ENCODE measurements around the gene COL5A1.
"Not testable (repeated sequence)": the region's sequence is repeated elsewhere in the genome, so short reads cannot be mapped to it uniquely, and the experiment has no call there.

COL5A1 gene

DNA sequence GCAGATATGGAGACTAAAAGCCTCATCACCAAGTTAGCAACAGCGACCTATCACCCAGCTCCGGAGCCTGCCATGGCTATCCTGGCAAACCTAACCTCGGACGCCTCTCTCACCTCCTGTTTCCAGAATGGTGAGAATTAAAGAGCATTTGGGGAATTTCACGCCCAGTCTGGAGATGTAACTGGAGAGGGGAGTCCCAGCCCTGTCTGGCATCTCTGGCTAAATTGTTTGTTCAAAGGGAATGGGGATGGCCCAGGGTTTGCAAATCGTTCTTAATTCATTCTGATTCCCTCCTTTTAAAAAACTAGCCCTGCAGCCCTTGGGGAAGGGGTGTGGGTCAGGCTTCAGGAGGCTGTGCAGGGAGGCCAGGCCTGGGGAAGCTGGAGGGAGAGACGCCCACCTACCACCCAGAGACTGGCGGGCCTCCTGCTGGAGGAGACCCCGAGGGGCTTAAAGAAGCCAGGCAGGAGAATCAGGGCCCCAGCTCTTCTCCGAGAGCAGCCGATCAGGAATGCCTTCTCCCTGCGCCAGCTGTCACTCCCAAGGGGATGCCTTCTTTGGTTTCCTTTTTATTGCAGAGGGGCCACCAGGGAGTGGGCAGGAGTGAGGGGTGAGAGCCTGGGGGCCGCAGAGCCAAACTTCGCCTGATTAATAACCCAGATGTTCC lies 964 bp upstream of the COL5A1 start:
- no peak for DNase-seq (ENCODE audit: low read depth)

DNA sequence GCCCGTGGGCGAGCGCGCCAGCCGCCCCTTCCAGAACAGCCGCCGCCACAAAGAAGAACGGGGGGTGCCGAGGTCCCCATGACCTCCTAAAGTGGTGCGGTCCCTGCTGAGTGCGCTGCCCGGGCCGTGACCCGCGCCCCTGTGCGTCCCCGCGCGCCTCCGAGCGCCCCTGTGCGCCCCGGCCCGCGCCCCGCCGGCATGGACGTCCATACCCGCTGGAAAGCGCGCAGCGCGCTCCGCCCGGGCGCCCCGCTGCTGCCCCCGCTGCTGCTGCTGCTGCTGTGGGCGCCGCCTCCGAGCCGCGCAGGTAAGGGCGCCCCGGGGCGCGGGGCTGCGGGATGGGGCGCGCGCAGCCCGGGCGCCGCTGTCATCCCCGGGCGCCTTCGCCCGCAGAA lies 384 bp downstream of the COL5A1 start:
- DNase-seq (ENCODE audit: low read depth) = no peak

DNA sequence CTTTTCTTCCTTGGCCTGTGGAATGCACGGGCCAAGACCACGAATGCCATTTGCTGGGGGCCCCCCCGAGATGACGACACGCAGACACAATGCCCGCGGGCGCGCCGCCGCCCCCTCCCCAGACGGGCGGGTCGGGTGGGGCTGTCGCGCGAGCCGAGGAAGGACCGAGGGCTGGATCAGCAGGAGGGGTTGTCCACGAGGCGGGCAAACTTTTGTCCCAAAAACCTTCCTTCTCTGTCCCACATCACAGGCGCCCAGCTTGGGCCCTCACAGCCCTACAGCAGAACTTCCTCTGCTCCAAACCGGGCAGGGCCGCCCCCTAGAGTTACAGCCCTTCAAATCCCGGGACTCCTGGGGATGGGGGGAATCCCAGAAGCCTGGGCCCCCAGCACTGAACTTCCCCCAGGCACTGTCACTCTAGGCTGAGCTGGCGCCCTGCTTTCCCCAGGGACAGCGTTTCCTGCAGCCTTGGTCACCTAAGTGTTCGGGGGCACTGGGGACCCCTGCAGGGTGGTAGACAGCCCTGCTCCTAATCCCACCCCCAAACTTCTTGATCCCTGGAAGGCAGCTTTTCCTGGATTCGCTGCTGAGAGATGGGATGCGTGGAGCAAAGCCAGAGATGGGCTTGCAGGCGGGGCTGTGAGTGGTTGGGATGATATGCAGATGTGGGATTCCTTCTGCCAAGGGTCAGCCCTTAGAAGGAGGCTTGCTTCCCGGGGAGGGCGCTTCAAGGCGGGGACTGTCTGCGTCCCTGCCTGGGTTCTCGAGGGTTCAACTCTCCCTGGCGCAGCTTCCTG lies 980 bp downstream of the COL5A1 start:
- DNase-seq (ENCODE audit: low read depth) = no peak

DNA sequence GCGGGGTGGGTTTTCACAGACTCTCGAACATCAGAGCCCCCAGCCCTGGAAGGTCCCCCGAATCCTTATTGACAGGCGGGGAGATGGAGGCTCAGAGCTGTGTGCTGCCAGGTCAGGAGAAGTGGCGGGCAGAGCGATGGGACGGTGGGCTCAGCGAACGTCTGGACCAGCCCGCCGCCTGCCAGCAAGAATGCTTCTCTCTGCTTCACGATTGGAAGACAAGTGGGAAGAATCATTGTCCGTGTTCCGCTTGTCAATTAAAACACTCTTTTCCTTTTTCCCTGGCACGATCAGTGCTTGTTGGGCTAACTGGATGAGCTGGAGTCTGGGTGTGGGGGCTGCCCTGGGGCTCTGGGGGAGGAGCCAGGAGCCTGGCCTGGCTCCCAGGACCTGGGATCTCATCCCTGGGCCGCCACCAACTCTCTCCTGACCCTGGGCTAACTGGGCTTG lies 1.6 kb downstream of the COL5A1 start:
- no peak for DNase-seq (ENCODE audit: low read depth)

DNA sequence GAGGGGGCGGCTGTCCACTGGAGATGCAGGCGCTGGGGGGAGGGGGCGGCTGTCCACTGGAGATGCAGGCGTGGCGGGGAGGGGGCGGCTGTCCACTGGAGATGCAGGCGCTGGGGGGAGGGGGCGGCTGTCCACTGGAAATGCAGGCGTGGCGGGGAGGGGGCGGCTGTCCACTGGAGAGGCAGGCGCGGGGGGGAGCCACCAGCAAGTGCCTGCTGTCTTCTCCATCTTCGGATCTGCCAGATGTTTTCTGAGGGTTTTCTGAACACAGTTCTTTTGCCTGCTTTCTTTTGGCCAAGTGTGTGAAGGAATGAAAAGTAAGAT lies 2.8 kb downstream of the COL5A1 start:
- not testable (repeated sequence) for DNase-seq (ENCODE audit: low read depth)

DNA sequence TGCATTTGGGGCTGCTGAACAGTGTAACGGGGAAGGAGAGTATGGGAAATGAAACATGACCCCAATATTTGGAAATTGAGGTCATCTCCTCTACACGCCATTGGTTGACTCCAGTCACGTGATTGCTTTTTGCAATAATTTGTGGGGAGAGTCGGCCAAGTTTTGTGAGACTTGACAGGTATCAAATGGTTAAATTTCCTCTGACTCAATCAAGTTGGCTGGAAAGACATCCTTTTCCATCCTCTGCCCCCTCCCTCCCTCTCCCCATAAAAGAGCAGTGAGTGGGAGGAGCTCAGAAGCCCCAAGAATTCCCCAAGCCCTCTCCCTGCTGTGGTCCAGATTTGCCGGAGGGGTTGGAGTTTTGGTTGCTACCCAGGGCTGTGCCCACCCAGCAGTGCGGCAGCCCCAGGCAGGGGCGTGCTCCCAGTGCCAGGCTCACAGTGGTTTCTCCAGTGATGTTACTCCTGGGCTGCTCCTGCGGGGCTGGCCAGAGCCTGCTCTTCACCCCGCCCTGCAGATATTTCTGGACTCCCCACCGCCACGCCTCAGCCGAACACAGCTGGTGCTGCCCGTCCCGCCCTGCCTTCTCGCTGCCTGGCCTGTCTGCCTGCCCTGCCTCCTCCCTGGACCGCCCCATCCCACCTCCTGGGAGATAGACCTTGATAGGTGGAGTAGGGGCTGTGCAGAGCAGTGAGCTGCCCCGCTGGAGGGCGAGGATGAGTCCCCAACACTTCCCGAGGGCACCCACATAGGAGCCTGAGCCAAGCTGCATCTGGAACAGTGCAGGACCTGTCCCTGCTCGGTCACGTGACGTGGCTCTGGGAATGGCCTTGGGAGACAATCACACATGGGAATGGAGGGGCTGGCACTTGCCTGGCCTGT lies 3.4 kb downstream of the COL5A1 start:
- no peak for DNase-seq (ENCODE audit: low read depth)

DNA sequence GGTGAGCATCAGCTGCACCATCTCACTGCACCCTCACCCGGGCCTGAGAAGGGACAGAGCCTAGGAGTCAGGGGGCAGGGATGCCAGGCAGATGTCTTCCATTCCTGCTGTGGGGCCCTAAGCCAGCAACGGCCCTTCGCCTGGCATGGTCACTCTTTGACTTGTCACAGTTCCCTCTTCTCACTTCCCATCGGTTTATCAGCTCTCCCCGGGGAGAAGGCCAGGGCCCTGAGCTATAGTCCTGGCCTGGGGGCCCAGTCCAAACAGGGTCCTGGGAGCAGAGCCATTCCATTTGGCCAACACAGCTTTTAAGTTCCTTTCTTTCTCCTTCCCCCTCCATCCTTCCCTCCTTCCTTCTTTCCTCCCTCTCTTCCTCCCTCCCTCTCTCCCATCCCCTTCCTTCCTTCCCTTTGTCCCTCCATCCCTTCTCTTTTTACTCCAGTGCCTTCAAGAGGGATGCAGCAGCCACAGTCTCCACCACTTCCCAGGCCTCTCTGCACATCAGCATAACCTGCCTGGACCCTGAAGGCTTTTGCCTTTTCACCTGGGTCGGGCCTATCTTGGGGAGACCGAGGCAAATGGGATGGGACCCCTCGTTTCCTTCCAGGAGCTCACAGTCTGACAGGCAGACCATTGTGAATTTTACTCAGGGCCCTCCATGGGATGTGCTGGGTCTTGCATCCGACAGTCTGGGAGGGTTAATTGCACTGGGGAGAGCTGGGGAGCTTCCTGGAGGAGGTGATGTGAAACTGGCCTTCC lies 4.2 kb downstream of the COL5A1 start:
- DNase-seq (ENCODE audit: low read depth) = no peak

DNA sequence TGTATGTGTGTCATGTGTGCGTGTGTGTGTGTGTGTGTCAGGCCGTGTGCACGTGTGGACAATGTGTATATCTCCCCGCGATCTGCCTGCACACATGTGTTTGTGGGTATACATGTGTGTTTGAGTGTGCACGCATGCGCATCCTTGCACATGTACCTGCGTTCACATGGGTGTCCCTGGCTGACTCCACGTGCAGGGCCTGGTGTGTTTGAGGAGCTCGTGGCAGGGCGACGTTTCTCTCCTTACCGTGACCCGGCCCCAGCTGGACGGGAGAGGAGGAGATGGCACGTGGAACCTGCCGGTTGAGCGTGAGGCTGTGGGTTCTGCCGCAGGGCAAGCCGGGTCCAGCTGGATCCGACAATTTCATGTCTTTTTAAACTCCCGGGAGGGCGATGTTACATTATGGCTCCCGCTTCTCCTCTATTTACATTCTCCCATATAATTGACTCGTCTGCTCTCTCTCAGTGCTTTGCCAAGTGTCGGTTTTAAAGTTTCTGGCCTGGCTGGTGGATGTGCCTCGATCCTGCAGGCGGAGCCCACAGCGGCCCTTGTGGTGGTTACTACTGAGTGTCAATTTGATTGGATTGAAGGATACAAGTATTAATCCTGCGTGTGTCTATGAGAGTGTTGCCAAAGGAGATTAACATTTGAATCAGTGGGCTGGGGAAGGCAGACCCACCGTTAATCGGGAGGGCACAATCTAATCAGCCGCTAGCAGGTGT lies 5.9 kb downstream of the COL5A1 start:
- no peak for DNase-seq (ENCODE audit: low read depth)

DNA sequence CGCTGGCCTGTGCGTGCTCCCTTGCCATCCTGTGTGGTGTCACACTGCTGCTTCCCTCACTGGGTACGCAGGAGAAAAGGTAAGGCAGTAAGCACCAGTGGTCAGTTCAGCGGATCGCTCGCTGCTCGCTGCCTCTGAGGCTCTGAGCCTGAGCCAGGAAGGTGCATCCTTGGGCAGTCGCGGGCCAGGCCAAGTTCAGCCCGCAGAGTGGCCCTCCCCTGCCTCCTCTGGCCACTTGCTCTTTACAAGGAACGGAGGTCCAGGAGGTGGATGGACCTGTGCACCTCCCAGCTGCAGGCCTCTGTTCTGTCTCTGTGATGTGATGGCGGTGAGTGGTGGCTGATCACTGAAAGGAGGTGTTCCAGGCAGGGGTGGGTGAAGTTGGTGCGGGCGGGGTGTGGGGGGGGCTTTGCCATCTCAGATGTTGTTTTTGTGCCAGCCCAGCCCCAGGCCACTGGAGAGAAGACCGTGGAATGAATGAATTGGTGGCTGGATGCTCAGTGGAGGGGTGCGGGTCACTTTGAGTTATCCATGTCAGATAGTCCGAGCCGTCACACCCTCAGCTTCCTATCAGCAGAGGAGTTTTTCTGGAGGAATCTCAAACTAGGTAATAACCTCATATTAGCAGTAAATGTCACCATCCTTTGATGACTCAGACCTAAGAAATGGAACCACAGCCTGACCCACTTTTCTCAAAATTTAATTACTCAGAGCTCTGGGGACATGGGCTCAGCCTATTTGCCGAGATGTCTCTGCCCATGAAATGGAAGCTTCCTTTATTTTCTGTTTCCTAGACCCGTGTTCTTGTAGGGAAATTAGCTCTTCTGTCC lies 7.3 kb downstream of the COL5A1 start:
- no peak for DNase-seq (ENCODE audit: low read depth)

DNA sequence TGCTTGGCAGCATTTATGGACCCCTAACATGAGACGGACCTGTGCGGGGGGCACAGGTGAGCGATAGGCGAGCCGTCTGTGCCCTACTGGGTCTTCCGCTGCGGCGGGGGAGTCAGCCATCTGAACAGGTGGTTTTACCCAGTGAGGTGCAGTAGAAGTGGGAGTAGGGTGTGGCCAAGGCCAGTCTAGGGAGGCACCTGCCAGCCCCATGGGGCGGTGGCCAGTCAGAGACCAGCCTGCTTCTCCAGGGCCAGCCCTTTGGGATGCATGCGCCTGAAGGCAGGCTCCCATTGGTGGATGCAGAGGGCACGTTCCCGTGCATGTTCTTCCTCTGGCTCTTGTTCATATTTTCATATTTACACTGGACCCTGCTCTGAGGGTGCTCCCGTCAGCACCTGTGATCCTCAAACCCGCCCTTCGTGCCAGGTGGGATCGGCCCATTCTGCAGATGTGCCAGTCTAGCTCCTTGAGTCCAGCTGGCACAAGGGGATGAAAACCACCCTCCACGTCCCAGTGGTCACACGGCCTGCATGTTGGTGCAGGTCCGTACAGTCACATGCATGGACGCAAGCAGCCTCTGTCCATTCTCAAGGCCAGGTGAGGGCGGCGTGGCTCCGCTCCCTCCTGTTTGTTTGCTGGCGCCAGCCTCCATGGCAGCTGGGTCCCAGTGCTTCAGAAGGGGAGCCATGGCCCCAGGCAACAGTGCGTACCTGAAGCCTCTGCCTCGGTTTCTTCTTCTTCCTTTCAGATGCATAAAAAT lies 9.0 kb downstream of the COL5A1 start:
- no peak for DNase-seq (ENCODE audit: low read depth)

DNA sequence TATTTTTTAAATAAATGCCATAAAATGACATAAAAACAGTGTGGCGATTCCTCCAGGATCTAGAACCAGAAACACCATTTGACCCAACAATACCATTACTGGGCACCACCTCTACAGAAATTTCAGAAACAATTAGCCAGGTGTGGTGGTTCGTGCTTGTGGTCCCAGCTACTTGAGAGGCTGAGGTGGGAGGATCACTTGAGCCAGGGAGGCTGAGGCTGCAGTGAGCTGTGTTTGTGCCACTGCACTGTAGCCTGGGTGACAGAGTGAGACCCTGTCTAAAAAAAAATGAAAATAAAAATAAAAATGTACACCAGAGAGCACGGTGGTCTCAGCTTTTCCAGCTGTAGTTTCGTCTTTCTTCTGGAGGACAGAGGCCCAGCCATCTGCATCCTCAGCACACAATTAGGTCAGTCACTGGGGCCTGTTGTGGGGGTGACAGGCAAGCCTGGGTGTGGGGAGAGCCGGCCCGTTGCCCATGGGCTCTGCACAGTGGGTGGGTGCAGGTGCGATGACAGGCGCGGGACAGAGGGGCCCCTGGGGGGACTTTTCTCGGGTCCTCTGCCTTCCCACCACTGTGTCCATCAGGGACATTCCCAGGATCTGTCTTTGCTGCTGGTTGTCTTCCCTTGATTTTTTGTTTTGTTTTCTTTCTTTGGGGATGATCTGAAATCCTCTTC lies 9.8 kb downstream of the COL5A1 start:
- DNase-seq (ENCODE audit: low read depth) = no peak

DNA sequence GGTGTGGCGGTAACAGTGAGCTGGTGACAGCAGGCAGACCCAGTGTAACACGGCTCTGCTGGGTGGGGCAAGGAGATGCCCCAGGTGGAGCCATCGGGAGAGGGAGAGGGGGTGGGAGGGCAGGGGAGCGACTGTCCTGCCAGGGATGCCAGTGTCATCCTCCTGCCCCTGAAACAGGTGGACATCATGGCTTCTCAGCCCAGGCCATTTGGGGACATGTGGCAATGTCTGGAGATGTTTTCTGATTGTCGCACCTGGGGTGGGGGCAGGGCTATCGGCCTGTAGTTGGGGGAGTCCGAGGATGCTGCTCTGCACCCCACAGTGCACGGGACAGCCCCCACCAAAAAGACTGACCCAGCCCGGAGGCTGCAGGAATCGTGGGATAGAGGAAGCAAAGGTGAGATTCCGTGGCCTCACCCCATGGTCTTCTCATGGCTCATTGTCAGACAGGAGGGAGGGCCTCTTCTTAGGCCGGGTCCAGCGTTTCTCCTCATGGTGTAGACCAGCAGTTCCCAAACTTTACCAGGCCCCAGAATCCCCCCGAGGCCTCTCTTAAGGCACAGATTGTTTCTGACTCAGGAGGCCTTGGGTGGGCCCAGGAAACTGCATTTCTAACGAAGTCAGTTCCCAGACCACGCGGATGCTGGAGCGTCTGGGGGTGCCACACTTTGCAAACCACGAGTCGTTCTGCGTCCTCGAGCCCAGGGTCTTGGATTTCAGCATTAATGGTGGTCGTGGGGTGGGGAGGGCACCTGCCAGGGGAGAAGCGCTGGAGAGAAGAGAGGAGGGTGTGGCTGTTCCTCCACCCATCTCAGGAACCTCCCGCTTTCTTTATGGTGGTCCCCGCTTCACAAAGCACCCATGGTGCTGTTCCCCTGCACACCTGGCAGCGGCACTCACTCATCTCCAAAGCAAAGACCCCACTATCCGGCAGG lies 11.0 kb downstream of the COL5A1 start:
- no peak for DNase-seq (ENCODE audit: low read depth)

DNA sequence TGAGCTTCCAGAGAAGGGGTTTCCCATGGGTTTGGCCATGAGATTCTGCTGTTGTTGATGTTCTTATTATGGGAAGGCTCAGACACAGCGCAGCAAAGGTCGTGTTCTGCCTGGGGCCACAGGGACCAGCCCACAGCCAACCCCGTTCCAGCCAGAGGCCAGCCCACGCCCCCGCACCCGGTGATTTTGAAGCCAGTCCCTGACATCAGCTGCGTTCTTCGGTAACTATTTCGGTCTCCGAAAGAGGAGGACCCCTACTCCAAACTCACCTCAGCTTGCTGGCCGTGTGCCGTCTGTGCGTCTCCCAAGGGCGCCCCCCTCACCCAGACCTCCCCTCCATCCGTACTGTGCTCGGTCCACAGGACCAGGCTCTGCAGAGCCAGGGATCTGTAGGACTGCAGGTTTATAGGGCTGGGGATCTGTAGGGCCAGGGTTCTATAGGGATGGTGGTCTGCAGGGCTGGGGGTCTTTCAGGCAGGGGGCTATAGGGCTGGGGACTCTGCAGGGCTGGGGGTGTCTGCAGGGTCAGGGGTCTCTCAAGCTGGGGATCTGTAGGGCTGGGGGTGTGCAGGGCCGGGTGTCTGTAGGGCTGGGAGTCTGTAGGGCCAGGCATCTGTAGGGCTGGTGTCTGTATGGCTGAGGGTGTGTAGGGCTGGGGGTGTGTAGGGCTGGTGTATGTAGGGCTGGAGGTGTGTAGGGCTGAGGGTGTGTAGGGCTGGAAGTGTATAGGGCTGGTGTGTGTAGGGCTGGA lies 11.8 kb downstream of the COL5A1 start:
- DNase-seq (ENCODE audit: low read depth) = no peak

DNA sequence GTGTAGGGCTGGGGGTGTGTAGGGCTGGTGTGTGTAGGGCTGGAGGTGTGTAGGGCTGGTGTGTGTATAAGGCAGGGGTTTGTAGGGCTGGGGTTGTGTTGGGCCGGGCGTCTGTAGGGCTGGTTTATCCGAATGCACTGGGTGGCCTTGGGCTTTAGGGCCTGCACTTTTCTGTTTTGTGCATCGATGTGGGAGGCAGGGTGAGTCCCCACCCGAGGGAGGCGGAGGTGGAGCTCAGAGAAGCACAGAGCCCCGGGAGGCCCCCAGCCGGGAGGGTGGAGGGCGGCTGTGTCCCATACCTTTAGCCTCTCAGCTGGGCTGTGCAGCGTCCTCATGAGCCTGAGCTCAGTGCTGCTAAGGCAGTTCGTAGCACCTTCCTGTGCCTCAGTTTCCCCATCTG lies 13.5 kb downstream of the COL5A1 start:
- no peak for DNase-seq (ENCODE audit: low read depth)

DNA sequence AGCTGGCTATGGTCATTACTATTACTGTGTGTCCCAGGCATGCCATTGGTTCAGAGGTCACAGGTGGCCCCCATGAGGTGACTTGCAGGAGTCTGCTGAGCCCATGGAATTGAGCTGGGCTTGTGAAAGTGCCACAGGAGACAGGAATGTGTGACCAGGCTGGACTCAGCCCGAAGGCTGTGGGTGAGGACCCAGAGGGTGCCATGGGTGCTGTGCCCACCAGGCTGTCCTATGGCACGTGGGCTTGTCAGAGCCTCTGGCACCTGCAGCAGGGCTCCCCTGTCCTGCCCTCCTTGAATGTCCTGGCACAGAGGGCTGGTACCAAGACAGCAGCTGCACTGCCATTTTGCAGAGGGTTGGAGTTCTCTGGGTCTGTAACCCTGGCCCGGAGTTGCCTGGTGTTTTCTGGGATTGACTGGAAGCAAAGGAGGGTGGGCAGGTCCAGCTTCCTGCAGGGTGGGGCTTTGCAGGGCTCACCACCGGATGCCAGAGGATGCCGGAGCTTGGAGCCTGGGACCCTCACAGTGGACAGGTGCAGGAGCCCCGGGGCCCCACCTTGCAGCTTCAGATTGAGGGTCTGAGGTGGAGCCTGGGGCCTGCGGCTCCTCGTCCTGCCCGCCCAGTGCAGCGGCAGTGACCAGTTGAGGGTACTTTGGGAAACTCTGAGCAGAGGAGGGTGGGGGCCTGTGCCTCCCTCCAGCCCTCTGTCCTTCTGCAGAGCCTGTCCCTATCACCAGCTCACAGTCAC lies 14.2 kb downstream of the COL5A1 start:
- no peak for DNase-seq (ENCODE audit: low read depth)

DNA sequence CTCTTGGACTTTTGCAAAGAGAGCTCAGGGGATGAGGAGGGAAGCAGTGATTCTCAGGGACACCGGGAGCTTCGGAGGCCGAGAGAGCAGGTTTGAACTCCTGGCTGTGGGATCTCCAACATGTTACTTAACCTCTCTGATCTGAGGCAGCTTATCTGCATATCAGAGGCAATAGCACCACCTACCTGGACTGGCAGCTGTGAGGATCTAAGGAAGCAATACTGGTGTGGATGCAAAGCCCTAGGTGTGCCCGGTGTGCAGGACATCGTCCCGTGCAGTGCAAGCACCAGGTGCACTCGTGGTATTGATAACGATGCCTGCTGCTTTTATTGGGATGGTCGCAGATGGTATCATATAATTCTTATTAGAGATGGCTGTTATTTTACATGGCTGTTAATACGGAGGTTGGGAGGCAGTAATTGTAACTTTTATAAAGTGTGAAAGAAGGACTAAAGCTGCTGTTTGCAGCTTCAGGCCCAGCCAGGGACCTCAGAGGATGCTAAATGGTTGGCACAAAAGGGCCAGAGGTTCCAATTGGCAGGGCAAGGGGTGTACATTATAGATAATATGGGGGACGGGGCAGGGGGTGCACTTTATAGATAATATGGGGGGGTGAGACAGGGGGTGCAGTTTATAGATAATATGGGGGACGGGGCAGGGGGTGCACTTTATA lies 14.9 kb downstream of the COL5A1 start:
- no peak for DNase-seq (ENCODE audit: low read depth)

All from stimulated activated CD8-positive, alpha-beta memory T cell treated with anti-CD3 and anti-CD28 coated beads, Interleukin-15, amount 100 ng/mL, for 1 hour (primary cell).